Raji (cell line): ENCODE data around the gene IGF2BP2.

ENCODE experiments used
- POLR2A ChIP-seq: IDR thresholded peaks from 2 replicates; pipeline ENCODE4 v1.6.1; 2011; ENCODE audit warnings: low read depth, low read length, control low read depth; ENCODE audit not compliant: insufficient read depth

IGF2BP2 gene

DNA sequence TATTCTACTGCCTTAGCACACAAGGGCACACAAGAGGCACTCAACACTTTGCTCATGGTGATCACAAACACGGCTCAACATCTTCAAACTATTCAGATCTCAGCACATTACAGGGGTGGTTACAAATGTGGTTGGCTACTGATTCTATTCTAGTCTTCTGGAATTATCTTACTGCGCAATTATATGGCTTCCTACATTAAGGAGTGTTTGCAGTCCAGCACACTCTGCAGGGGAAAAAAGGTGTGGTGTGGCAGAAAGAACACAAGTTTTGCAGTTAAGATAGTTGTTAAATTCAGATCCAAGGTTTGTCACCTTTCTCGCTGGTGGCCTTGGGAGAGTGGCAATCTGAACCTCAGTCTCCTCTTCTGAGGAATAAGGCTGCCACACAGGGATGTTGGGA, 31.9 kb downstream of the IGF2BP2 start:
- TF ChIP-seq POLR2A, result no peak

DNA sequence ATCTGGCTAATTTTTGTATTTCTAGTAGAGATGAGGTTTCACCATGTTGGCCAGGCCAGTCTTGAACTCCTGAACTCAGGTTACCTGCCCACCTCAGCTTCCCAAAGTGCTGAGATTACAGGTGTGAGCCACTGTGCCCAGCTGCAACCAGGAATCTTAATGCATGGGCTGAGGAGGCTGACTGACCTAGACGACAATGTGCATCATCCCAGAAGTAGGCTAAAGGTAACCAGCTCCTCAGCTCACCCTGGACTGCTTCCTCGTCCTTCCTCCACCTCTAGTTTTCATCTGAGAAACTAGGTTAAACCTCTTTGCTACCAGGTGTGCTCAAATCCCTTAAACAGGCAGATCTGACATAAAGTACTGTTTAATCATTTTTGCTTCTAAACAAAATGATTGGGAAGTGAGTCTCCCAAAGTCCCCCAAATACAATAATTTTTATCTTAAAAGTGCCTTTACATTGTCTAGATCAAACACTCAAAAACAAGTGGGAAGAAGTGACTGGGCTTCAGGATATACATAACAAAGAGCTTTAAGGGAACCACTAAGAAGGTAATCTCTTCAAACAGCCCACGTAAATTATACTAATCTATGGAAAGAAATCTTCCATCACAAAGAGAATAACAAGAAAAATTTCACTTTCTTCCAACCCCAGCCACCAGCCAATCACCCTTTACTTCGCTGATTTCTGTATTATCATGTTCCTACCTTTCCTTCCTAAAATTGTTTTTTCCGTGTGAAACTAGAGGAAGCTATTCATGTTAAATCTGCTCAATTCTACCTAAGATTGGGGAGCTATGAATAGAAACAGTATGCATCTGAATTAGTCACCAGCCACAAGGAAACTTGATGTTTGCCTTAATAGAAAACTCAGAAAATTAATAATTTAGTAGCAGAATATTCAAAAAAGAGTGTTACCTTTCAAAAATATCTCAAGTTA, 34.7 kb downstream of the IGF2BP2 start:
- no peak for TF ChIP-seq POLR2A

DNA sequence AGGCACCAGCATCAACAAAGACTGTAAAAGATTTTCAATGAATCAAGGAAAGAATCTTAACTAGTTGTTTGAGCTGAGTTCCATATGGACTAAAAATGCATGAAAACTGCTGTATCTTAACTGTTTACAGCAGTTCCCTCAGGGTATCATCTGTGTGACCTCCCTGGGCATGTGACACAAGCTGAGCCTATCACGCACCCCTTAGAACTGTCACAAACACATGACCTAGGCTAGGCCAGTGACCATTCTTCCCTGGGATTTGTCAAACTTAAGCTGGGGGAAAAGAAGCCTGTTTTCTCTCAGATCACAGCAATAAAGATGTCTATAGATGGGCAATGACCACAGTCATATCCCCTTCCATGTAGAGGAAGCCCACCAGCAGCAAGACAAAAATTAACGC, 35.7 kb downstream of the IGF2BP2 start:
- no peak for TF ChIP-seq POLR2A

GRCh38 chr3:185788292-185788691, 36.5 kb downstream of the IGF2BP2 start:
- TF ChIP-seq POLR2A, result no peak

DNA sequence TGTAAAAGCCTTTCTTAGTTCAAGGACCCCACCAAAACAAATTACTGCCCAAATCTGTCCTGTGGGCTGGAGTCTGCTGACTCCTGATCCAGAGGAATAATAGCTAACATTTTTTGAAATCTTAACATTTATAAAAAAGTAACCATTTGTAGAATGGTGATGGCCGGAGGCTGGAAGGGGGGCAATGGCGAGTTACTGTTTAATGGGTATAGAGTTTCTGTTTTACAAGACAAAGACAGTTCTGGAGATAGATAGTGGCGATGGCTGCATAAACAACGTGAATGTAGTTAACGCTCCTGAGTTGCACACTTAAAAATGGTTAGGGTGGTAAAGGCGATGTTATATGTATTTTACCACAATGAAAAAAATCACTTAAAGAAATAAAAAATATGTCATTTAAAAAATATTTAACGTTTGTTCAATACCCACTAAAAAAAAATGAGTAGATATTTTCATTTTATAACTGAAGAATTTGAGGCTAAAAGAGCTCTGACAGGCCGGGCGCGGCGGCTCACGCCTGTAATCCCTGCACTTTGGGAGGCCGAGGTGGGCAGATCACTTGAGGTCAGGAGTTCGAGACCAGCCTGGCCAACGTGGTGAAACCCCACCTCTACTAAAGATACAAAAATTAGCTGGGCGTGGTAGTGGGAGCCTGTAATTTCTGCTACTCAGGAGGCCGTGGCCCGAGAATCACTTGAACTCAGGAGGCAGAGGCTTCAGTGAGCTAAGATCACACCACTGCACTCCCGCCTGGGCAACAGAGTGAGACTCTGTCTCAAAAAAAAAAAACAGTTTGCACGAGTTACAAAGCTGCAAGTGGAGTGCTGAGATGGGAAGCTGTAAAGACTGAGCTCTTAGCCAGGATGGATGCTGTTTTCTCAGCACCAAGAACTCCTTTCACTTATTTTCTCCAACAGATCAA, 37.6 kb downstream of the IGF2BP2 start:
- TF ChIP-seq POLR2A, result no peak

GRCh38 chr3:185784317-185784716, 40.5 kb downstream of the IGF2BP2 start:
- no peak for TF ChIP-seq POLR2A

GRCh38 chr3:185781759-185782158, 43.1 kb downstream of the IGF2BP2 start:
- no peak for TF ChIP-seq POLR2A

- no peak for TF ChIP-seq POLR2A
These were observed 45.4 kb downstream of the IGF2BP2 start for GRCh38 chr3:185779461-185779860.

DNA sequence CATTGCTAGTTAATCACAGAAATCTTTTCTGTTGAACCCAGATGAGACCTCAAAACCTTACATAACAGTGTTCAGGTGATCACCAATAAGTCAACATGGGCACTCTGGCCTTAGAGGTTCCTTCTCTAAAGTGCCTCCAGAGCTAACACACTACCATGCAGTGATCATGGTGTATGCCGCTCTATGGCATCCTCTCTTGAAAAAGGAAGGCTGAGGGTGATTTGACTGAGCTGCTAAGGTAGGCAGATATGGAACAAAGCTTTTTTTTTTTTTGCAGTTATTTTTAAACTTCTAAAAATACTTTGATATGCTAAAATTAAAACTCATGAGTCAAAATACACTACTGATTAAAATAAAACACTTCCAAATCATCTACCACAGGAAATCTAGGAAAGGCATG, 46.0 kb downstream of the IGF2BP2 start:
- TF ChIP-seq POLR2A, result no peak

- no peak for TF ChIP-seq POLR2A
These were observed 46.7 kb downstream of the IGF2BP2 start for GRCh38 chr3:185778094-185778493.

- no peak for TF ChIP-seq POLR2A
These were observed 54.7 kb downstream of the IGF2BP2 start for GRCh38 chr3:185770109-185770508.

DNA sequence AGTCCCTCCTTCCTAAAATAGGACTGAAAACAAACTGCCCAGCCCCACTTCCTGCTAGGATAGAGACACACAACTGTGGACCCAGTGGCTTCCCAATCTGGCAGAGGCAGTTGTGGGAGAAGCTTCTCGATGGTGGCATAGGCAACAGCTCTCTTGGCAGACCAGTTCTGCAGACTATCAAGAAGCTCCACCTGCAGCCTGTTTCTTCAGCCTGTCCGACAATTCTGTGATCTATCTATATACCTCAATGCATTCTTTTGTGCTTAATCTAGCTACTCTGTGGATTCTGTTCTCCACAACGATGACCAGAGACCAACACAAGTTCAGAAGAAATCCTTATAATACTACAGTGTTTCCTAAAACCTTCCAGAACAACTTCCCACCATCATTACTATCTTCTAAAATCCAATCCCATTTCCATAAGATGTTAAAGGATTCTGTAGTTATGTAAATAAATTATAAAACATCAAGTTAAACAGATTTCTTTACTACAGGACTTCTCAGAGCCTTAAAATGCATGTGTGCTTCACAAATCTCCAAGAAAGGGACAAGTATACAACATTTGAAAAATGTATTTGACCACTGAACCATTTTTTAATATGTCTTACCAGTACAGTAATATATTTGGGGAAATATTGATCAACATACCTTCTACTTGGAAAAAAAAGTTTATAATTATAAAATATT, 57.7 kb downstream of the IGF2BP2 start:
- no peak for TF ChIP-seq POLR2A

DNA sequence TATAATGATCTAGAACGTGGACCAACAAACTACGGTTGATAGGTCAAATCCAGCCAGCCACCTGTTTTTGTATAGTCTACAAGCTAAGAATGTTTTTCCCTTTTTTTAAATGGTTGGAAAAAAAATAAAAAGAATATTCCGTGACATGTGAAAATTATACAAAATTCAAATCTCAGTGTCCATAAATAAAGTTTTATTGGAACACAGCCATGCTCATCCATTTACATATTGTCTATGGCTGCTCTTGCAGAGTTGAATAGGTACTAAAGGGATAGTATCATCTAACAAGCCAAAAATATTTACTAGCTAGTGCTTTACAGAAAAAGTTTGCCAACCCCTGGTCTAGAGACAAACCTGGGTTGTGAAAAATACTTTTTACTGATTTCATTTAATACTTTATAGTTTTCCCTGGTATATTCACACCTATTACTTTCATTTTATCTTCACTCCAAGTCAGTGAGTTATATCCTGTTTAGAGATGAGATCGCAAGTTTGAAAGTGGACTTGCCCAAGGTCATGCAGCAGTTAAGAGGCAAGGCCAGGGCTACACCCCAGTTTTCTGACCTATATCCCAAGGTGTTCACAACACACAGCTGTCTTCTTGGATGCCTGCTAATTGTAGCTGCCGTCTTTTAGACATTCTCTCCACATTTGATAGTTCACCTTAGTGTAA, 58.4 kb downstream of the IGF2BP2 start:
- TF ChIP-seq POLR2A, result no peak

GRCh38 chr3:185764980-185765370, 59.9 kb downstream of the IGF2BP2 start:
- no peak for TF ChIP-seq POLR2A

DNA sequence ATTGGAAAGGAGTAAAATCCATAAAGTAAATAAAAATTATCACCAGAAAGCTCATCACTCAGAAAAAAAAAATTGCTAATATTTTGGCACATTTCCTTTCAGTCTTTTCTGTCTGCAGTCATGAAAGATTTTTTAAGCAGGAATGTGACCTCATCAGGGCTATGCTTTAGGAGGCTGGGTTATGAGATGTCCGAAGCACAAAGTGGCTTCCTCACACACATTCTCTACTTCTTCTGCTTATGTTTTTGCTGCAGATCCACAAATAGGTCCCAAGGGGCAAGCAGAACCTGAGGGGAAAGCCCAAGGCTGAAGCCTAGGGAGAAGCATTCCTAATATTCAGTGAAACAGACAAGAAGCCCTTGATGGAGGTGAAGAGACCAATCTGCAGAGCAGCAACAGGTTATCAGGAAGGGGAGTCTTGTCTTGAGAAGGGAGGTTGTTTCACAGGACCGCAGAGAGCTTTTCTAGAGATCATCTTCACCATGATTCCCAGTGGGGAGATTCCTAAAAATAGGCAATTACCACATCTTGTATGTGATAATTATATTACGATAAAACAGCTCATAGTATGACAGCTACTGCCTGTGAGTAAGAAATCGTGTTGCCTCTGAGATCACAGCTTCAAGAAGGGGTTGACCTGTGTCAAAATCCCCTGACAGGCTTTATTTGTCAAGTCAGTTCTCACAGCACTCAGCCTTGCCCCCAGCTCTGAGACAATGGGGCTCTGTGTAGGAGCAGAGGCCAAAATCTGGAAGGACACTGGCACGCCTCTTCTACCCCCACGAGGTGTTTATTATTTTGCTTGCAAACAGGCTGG, 60.5 kb downstream of the IGF2BP2 start:
- TF ChIP-seq POLR2A, result no peak
